HL-60 (cell line): ENCODE results near the gene ATP8A1.

ENCODE experiments used
- POLR2AphosphoS5 ChIP-seq: IDR thresholded peaks from 2 replicates; pipeline ENCODE4 v1.6.1; 2012; ENCODE audit warnings: low read depth
- TF ChIP-seq, protein P1 (sequence below): IDR thresholded peaks from one replicate; pipeline ENCODE4 v1.5.1; 2011; ENCODE audit warnings: low read length, control low read depth, inconsistent platforms; ENCODE audit not compliant: insufficient read depth

DNA sequence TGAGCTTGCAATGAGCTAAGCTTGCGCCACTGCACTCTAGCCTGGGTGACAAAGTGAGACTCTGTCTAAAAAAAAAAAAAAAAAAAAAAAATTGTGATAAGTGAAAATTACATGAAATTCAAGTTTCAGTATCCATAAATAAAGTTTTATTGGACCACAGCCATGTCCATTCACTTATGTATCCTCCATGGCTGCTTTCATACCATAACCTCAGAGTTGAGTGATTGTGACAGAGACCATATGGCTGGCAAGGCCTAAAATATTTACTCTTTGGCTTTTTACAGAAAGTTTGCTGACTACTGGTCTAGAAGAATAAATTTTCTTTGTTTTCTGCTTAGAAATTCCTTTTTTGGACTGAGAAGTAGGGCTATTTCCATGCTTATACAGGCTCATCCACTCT lies 271.4 kb downstream of the ATP8A1 start:
- TF ChIP-seq, protein P1, sequence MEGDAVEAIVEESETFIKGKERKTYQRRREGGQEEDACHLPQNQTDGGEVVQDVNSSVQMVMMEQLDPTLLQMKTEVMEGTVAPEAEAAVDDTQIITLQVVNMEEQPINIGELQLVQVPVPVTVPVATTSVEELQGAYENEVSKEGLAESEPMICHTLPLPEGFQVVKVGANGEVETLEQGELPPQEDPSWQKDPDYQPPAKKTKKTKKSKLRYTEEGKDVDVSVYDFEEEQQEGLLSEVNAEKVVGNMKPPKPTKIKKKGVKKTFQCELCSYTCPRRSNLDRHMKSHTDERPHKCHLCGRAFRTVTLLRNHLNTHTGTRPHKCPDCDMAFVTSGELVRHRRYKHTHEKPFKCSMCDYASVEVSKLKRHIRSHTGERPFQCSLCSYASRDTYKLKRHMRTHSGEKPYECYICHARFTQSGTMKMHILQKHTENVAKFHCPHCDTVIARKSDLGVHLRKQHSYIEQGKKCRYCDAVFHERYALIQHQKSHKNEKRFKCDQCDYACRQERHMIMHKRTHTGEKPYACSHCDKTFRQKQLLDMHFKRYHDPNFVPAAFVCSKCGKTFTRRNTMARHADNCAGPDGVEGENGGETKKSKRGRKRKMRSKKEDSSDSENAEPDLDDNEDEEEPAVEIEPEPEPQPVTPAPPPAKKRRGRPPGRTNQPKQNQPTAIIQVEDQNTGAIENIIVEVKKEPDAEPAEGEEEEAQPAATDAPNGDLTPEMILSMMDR, result no peak
- no peak for TF ChIP-seq POLR2AphosphoS5
